Left ventricle myocardium superior (tissue), 1 donor: ENCODE data around the gene AMOT. TPM values are rescaled to one million over a fixed set of nuclear protein-coding genes. Genes with fewer than 3 reads are reported as not detected.
A peak's percentile ranks its signal among the peaks of the same experiment; 100 is the strongest.
"Not testable (repeated sequence)": the region's sequence is repeated elsewhere in the genome, so short reads cannot be mapped to it uniquely, and the experiment has no call there.

Experiments
- ATAC-seq: fragments of 200-7000 bp; cut with Tn5 transposase; one replicate; pipeline ENCODE4 v1.9.1; 2020; ENCODE audit warnings: mild to moderate bottlenecking, moderate library complexity
- DNase-seq: peaks from one replicate; pipeline ENCODE4 v3.0.0-alpha.2; 2020
- intact Hi-C: fragments of 100-400 bp; cut with micrococcal nuclease; formaldehyde crosslinking; loops from one replicate; pipeline ENCODE4 v1.11.0; 2022
- long read RNA-seq: library from polyadenylated mRNA; unstranded; transcript quantifications from one replicate; pipeline ENCODE4 v2.0.0, GENCODE V29; 2021
- total RNA-seq: library from RNA; stranded (reverse); fragmentation: NEBNext Ultra II Directional; extraction: Animal tissue kit (Norgen Biotek cat#: 25700); gene quantifications from one replicate; pipeline ENCODE4 v1.2.1, GENCODE V29; 2021
- donor health status: DM: no; HTN: yes; CAD: no; lungs with severe emphysema.

Gene AMOT
- total RNA-seq: 7.5 TPM
- long read RNA-seq, partial matches to known transcripts: 0 of 1 reads
- long read RNA-seq, other reads (novel, unspliced or antisense): 1 of 1 reads

DNA sequence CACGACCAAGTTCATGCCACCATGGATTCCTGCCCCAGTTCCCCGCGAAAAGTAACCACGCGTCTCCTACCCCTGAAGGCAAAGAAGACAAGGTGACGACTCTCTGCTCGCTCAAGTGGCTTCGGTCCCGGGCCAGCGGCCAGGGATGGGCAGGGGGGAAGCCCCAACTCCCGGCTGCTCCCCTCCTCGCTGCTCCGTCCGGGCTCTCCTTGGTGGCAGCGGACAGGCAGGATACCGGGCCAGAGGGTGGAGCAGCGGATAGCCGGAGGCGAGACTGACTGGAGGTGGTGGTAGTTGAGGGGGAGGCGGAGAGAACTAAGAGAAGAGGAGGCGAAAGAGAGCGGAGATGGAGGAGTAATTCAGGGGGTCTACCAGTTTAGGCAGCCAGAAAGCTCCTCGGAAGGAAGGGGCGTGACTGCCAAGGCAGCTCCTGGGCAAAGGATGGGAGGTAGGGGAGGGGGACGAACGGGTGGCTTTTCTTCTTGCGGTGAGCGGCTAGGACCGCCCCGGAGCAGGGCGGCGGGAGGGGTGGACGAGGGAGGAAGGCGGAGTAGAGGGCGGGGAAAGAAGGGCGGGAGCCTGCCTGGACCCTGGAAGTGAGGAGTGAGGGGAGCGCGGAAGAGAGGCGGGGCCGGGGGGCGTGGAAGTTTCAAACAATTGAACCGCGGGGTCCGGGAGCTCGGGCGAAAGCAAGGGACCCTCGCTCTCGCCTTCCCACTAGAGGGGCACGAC, at the start of gene AMOT:
TSS of gene AMOT (minus strand) at position 450 of the 732 bp plus-strand sequence. CDS start 17,705 bp downstream, outside the sequence.
- peak; percentile 85 for DNase-seq
- intact Hi-C loops: no loop called here
- peak; percentile 98 for ATAC-seq

GRCh38 chrX:112889400-112889799, 48.8 kb upstream of the AMOT start:
- intact Hi-C loops: no loop called here
- ATAC-seq: no peak
- peak; percentile 26 for DNase-seq

GRCh38 chrX:112888916-112889315, 48.3 kb upstream of the AMOT start:
- DNase-seq (no peak), ATAC-seq (peak; percentile 72)
- intact Hi-C loops: no loop called here

- ATAC-seq: no peak
- intact Hi-C loops: no loop called here
- DNase-seq: no peak
Observed at GRCh38 chrX:112877771-112878173, 37.1 kb upstream of the AMOT start.

- intact Hi-C loops: no loop called here
- DNase-seq (no peak), ATAC-seq (no peak)
Observed at GRCh38 chrX:112874614-112875013, 34.0 kb upstream of the AMOT start.

- no peak for DNase-seq
- intact Hi-C loops: no loop called here
- ATAC-seq: no peak
Observed at GRCh38 chrX:112874175-112874574, 33.5 kb upstream of the AMOT start.

DNA sequence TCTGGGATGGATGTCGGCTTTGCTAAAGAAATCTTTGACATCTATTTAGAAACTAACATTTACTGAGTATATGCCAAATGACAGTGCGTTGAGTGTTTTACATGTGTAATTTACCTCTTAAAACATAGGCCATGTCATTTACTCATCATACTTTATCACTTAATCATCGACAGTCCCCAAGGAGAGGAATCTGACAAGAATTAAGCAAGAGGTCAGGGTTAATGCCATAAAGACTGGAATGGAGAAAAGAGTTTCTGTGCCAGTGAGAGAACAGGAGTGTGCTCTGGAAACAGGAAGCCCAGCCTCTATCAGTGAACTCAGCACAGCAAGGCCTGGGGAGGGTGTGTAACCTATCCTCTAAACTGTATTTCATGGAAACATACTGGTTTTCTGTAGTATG, 28.0 kb upstream of the AMOT start:
- no peak for ATAC-seq
- DNase-seq: no peak
- intact Hi-C loops: no loop called here

DNA sequence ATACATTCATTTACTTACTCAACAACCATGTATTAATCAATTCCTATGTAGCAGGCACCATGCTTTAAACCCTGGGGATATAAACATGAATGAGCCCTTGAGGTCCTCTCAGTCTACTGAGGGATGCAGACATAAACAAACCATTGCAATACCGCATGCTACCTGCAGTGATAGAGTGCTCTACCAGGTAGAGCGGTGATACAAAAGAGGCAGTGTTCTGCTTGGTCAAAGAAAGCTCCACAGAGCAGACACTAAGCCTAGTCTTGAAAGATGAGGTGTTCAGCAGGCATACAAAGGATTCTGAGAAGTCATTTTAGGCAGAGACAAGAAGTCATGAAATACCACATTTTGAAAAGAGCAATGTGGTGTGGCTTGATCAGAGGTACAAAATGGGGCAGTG, 26.9 kb upstream of the AMOT start:
- no peak for DNase-seq
- no peak for ATAC-seq
- intact Hi-C loops: no loop called here

GRCh38 chrX:112866175-112866574, 25.5 kb upstream of the AMOT start:
- no peak for DNase-seq
- no peak for ATAC-seq
- intact Hi-C loops: no loop called here

DNA sequence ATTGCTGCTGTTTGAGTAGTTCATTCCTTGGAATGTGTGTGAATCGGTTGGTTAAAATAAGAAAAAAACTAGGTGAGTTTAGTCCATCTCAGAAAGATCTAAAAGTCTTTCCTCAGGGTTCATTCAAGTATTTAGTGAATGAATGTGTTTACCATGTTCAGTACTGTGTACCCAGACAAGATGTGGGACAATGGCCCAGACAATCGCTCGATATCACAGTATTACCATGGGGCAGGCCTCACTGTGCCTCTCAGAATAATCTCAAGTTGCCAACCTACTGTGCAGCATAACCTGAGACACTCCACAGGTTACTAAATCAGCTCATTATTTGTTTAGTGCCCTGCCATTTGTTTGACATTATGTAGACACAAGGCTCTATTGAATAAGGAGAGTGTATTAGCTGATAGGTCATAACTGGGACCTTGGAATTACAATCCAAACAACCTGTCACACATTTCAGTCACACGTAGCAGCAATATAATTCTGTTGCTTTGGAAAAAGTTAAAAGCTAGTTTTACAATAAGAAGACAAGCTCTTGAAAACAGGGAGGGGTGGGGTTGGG, 24.9 kb upstream of the AMOT start:
- DNase-seq: no peak
- intact Hi-C loops: no loop called here
- no peak for ATAC-seq

- intact Hi-C loops: no loop called here
- no peak for ATAC-seq
- no peak for DNase-seq
Observed at GRCh38 chrX:112863850-112864249, 23.2 kb upstream of the AMOT start.

- ATAC-seq (no peak), DNase-seq (no peak)
- intact Hi-C loops: no loop called here
Observed at GRCh38 chrX:112857478-112857878, 16.8 kb upstream of the AMOT start.

- intact Hi-C loops, DNase-seq, ATAC-seq: not testable (repeated sequence)
Observed at GRCh38 chrX:112854901-112855300, 14.3 kb upstream of the AMOT start.

GRCh38 chrX:112852851-112853250, 12.2 kb upstream of the AMOT start:
- ATAC-seq (no peak), DNase-seq (no peak)
- intact Hi-C loops: no loop called here

GRCh38 chrX:112851806-112852205, 11.2 kb upstream of the AMOT start:
- no peak for DNase-seq
- intact Hi-C loops: no loop called here
- peak; percentile 88 for ATAC-seq

DNA sequence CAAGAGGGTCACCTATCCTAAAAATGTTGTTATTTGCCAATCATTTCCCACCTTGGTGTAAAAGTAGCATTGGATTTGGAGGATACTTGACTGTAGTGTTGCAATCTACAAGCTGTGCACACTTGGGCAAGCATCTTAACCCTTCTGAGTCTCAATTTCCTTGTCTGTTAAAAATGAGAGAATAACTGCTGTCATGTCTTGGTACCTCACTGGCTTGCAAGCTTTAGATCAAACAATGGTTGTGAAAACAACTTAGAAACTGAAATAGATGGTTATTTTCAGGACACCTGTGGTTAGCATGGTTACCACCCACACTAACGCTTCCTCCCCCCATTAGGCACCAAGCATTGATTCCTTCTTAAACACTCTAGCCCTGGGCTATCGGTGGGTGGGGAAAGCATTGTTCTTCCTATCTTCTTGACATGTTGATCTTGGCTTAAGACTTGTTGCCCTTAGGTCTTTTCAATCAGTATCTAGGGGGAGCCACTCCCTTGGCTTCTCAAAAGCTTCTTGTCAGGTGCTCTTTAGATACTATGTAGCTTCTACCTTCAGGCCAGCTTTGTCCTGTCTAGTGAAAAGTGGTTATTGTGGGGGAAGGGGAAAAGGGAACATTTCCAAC, 10.6 kb upstream of the AMOT start:
- intact Hi-C loops: no loop called here

DNA sequence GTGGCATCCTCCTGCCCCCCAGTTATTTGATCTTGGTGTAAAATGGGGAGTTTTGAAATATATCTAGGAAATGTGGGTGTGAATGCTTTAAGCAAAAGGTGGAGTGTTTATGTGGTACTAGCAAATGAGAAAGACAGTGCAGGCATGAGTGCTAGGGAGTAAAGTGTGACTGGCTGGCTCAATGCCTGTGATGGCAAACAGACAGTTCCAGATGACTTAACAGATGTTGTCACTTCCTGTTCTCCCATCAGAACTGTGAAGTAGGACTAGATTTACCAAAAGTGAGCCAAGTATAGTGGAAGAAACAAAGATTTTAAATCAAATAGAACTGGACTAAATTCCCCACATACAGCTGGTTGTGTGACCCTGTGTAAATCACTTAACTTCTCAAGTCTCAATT, 8.4 kb upstream of the AMOT start:
- ATAC-seq: peak; percentile 71
- intact Hi-C loops: no loop called here
- DNase-seq: peak; percentile 33

More for the DNA sequence above, 10.6 kb upstream of the AMOT start:
- ATAC-seq (no peak), DNase-seq (no peak)

GRCh38 chrX:112846782-112847181, 6.2 kb upstream of the AMOT start:
- ATAC-seq (no peak), DNase-seq (no peak)
- intact Hi-C loops: no loop called here

DNA sequence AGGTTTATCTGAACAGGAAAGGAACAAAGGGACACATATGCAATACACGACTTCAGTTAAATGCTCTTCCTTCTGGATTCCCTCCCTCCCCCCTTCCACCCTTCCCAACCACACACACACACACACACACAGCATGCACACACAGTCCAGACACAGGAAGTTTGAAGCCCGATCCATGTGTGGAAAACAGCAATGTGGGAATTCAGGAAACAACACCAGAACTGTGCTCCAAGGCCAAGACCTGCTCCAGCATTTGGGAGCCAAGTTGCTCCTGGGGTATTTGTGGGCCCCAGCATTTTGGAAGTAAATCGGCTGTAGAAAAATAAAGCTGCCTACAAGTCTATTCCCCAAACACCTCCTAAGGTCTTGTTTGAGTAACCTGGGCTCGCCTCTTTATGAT, 5.6 kb upstream of the AMOT start:
- DNase-seq (no peak), ATAC-seq (no peak)
- intact Hi-C loops: no loop called here

DNA sequence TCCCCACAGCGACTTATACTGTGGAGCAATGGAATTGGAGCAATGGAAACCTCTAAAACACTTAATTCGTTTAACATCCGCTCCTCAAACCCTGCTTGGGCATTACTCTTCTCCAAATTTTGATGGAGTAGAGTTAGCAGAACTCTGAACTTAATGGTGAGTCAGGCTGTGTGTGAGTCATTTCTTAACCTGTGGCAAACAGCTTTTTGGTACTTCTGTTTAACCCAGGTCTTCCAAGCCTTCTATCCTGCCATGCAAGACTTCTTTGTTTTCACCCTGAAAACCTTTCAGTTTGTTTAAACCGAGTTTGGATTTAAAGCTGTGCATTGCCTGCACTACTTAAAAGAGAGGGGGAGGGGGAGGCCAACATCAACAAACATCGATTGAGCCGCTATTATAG, 3.6 kb upstream of the AMOT start:
- intact Hi-C loops: no loop called here
- DNase-seq: no peak
- ATAC-seq: no peak

GRCh38 chrX:112841820-112842157, 1.2 kb upstream of the AMOT start:
- DNase-seq (no peak), ATAC-seq (no peak)
- intact Hi-C loops: no loop called here
